Bone marrow (tissue), 2 donors: ENCODE data around the gene UPK3A.

Experiments
- DNase-seq, 2 donors: peaks; one replicate each; lab custom pipeline; 2025; lab: John Stamatoyannopoulos, UW

The UPK3A gene

GRCh38 chr22:45284705-45285262 lies at the start of gene UPK3A:
Gene UPK3A, plus strand, starts transcription at chr22:45284949. Its CDS starts 65 bp downstream, at chr22:45285014.
- DNase-seq = no peak

GRCh38 chr22:45235101-45235777 lies 49.5 kb upstream of the UPK3A start:
- DNase-seq = peak; percentile 50 to 87

- no peak for DNase-seq
Measured at GRCh38 chr22:45235851-45236342, 48.9 kb upstream of the UPK3A start.

GRCh38 chr22:45237065-45237990 lies 47.4 kb upstream of the UPK3A start:
- DNase-seq = no peak

GRCh38 chr22:45238076-45238956 lies 46.4 kb upstream of the UPK3A start:
- no peak for DNase-seq

- no peak for DNase-seq
Measured at GRCh38 chr22:45238957-45239680, 45.6 kb upstream of the UPK3A start.

- no peak for DNase-seq
Measured at GRCh38 chr22:45239681-45240051, 45.1 kb upstream of the UPK3A start.

GRCh38 chr22:45240104-45240809 lies 44.5 kb upstream of the UPK3A start:
- DNase-seq = no peak

- DNase-seq = peak; percentile 30 to 75
Measured at GRCh38 chr22:45240810-45241631, 43.7 kb upstream of the UPK3A start, which contains the start of gene KIAA0930. Gene KIAA0930, minus strand, starts transcription at chr22:45240894. Its CDS starts 191 bp downstream, at chr22:45240703.

GRCh38 chr22:45242778-45243191 lies 42.0 kb upstream of the UPK3A start:
- DNase-seq = no peak

GRCh38 chr22:45244916-45245315 lies 39.8 kb upstream of the UPK3A start:
- DNase-seq = no peak

GRCh38 chr22:45246060-45246985 lies 38.4 kb upstream of the UPK3A start:
- no peak for DNase-seq

GRCh38 chr22:45248832-45249561 lies 35.8 kb upstream of the UPK3A start:
- no peak for DNase-seq

GRCh38 chr22:45251825-45252224 lies 32.9 kb upstream of the UPK3A start:
- no peak for DNase-seq

GRCh38 chr22:45253039-45253641 lies 31.6 kb upstream of the UPK3A start:
- DNase-seq = no peak

GRCh38 chr22:45254388-45254787 lies 30.4 kb upstream of the UPK3A start:
- DNase-seq = no peak

- DNase-seq = no peak
Measured at GRCh38 chr22:45254789-45255278, 29.9 kb upstream of the UPK3A start.
